CD14-positive monocyte (primary cell): ENCODE results near the gene MATCAP1. TPM values are rescaled to one million over a fixed set of nuclear protein-coding genes. Genes with fewer than 3 reads are reported as not detected.

Source experiments
- DNase-seq, 3 donors: peaks; one replicate each; pipeline ENCODE4 v3.0.0-alpha.2; 2011 to 2022
- H2AFZ ChIP-seq: 2 replicates; pipeline ENCODE4 v1.6.0; 2012; ENCODE audit warnings: mild to moderate bottlenecking, low read depth, low read length, inconsistent platforms; ENCODE audit not compliant: insufficient read depth, poor library complexity, severe bottlenecking
- H3K27ac ChIP-seq, 2 donors: 1 replicate in 1 of 2; 2 replicates in 1 of 2; pipeline ENCODE4 v1.5.1; 2012 to 2013; ENCODE audit warnings: low read length in 2 of 2, control low read depth in 1 of 2, inconsistent platforms in 1 of 2, low read depth in 1 of 2, mild to moderate bottlenecking in 1 of 2
- H3K27me3 ChIP-seq, 2 donors: one replicate each; pipeline versions ENCODE4 v1.6.0 to v1.6.1; 2011 to 2013; ENCODE audit warnings: low read length in 2 of 2; ENCODE audit not compliant: control insufficient read depth in 2 of 2, insufficient read depth in 2 of 2
- H3K36me3 ChIP-seq, 2 donors: replicated peaks in 1 of 2; 1 replicate in 1 of 2; 2 replicates in 1 of 2; pipeline versions ENCODE4 v1.5.1 to v1.6.1; 2012 to 2013; ENCODE audit warnings: low read length in 2 of 2, control low read depth in 1 of 2, inconsistent platforms in 1 of 2, mild to moderate bottlenecking in 1 of 2; ENCODE audit not compliant: insufficient read depth in 2 of 2, control insufficient read depth in 1 of 2
- H3K4me1 ChIP-seq, 2 donors: 1 replicate in 1 of 2; 2 replicates in 1 of 2; pipeline versions ENCODE4 v1.5.1 to v1.6.1; 2012 to 2013; ENCODE audit warnings: low read length in 2 of 2, control low read depth in 1 of 2, inconsistent platforms in 1 of 2, mild to moderate bottlenecking in 1 of 2, moderate library complexity in 1 of 2; ENCODE audit not compliant: insufficient read depth in 2 of 2, control insufficient read depth in 1 of 2
- H3K4me2 ChIP-seq: replicated peaks from 2 replicates; pipeline ENCODE3; 2012; ENCODE audit warnings: low read length, moderate library complexity, mild to moderate bottlenecking; ENCODE audit not compliant: poor library complexity, severe bottlenecking; ENCODE audit errors: extremely low read depth
- H3K4me3 ChIP-seq, 3 experiments: fragments of 200-600 bp in 1 of 3; sonication (generic) in 1 of 3; replicated peaks in 1 of 3; 1 replicate in 2 of 3; 2 replicates in 1 of 3; pipeline ENCODE4 v1.5.1; 2011 to 2013; ENCODE audit warnings: low read length in 3 of 3, mild to moderate bottlenecking in 3 of 3, control low read depth in 2 of 3, low read depth in 2 of 3, inconsistent platforms in 1 of 3, moderate library complexity in 1 of 3
- H3K79me2 ChIP-seq: 2 replicates; pipeline ENCODE4 v1.6.0; 2012; ENCODE audit warnings: mild to moderate bottlenecking, control low read depth, inconsistent platforms, low read length, moderate library complexity; ENCODE audit not compliant: insufficient read depth
- H3K9ac ChIP-seq: 2 replicates; pipeline ENCODE4 v1.6.0; 2017; ENCODE audit warnings: low read length, mild to moderate bottlenecking; ENCODE audit not compliant: insufficient read depth, poor library complexity, severe bottlenecking
- H3K9me3 ChIP-seq, 2 donors: replicated peaks in 1 of 2; 1 replicate in 1 of 2; 2 replicates in 1 of 2; pipeline versions ENCODE4 v1.5.1 to v1.6.1; 2012 to 2013; ENCODE audit warnings: low read length in 2 of 2, control low read depth in 1 of 2; ENCODE audit not compliant: control insufficient read depth in 1 of 2, insufficient read depth in 1 of 2
- H4K20me1 ChIP-seq: 2 replicates; pipeline ENCODE4 v1.6.0; 2012; ENCODE audit warnings: mild to moderate bottlenecking, low read length, control low read depth, moderate library complexity; ENCODE audit not compliant: insufficient read depth
- H3K27ac Mint-ChIP-seq, 7 donors: one replicate each; pipeline ENCODE4 v1.8.0; 2020; ENCODE audit warnings: mild to moderate bottlenecking in 7 of 7, mixed read lengths in 7 of 7, moderate library complexity in 6 of 7, inconsistent platforms in 2 of 7
- H3K27me3 Mint-ChIP-seq, 3 donors: one replicate each; pipeline ENCODE4 v1.8.0; 2021 to 2022; ENCODE audit warnings: low read depth in 3 of 3, mild to moderate bottlenecking in 3 of 3, mixed read lengths in 3 of 3, moderate library complexity in 3 of 3, inconsistent platforms in 1 of 3
- H3K36me3 Mint-ChIP-seq, 2 donors: one replicate each; pipeline ENCODE4 v1.8.0; 2020; ENCODE audit warnings: mixed read lengths in 2 of 2, inconsistent platforms in 1 of 2, mild to moderate bottlenecking in 1 of 2
- H3K4me1 Mint-ChIP-seq: one replicate; pipeline ENCODE4 v1.8.0; 2020; ENCODE audit warnings: mild to moderate bottlenecking, mixed read lengths
- H3K4me3 Mint-ChIP-seq, 2 donors: one replicate each; pipeline ENCODE4 v1.8.0; 2020; ENCODE audit warnings: mild to moderate bottlenecking in 2 of 2, mixed read lengths in 2 of 2, moderate library complexity in 1 of 2
- H3K9me3 Mint-ChIP-seq, 7 donors: one replicate each; pipeline ENCODE4 v1.8.0; 2020 to 2022; ENCODE audit warnings: mixed read lengths in 7 of 7, mild to moderate bottlenecking in 6 of 7, moderate library complexity in 6 of 7, inconsistent platforms in 2 of 7
- CTCF ChIP-seq: fragments of 200-600 bp; IDR thresholded peaks from one replicate; pipeline ENCODE4 v1.8.0; 2022; ENCODE audit warnings: antibody characterized with exemption, mild to moderate bottlenecking
- WGBS: methylation state at CpG from one replicate; pipeline ENCODE4 v1.1.5; 2013; ENCODE audit warnings: missing lambda C conversion rate; ENCODE audit not compliant: insufficient coverage; 5-methylcytosine and 5-hydroxymethylcytosine counted together
- intact Hi-C, 2 donors: fragments of 100-400 bp; cut with micrococcal nuclease; formaldehyde crosslinking; loops; one replicate each; pipeline versions ENCODE4 v1.15.0 to v1.15.1; 2023
- polyA plus RNA-seq, 3 donors: library from polyadenylated mRNA; depleted of rRNA in 1 of 3; unstranded in 2 of 3; stranded (reverse) in 1 of 3; fragments of 300-500 nt in 2 of 3; fragments of >200 nt in 1 of 3; fragmentation: Illumina TruSeq in 2 of 3; gene quantifications; 1 replicate in 2 of 3; 2 replicates in 1 of 3; pipeline ENCODE4 v1.2.3, GENCODE V29; 2012 to 2021

The MATCAP1 gene
- polyA plus RNA-seq, 3 donors, result 0.58 to 43.3 (median 0.99) TPM

- intact Hi-C loops, result no loop called here
- no peak for DNase-seq
- Mint-ChIP-seq H3K9me3 (peaks cover 0 to 2% (median 0%) of the 10 kb centered on the region in 7 donors), H3K4me3 (no peak overlapping the region), H3K27ac (peak overlapping the region in 2 of 7 donors; percentile 35 to 53), H3K4me1 (peaks cover 32% of the 10 kb centered on the region), H3K27me3 (peaks cover 0 to 6% (median 5%) of the 10 kb centered on the region in 3 donors), H3K36me3 (peaks cover 6 to 9% of the 10 kb centered on the region in 2 donors)
- peaks cover 19 to 21% of the 10 kb centered on the region in 2 donors for H3K4me1 ChIP-seq
- H3K9me3 ChIP-seq, result no peaks in the 10 kb centered on the region
- no peaks in the 10 kb centered on the region for H4K20me1 ChIP-seq
- no peak overlapping the region for H3K27ac ChIP-seq
- no peaks in the 10 kb centered on the region for H3K36me3 ChIP-seq
- no peak overlapping the region for H3K4me3 ChIP-seq
- no peaks in the 10 kb centered on the region for H3K79me2 ChIP-seq
- no peak overlapping the region for H3K4me2 ChIP-seq
- WGBS, result 70% methylated on average over 4 of the region's 5 CpGs
- TF ChIP-seq CTCF, result no peak
- H3K9ac ChIP-seq, result no peak overlapping the region
- H3K27me3 ChIP-seq, result no peaks in the 10 kb centered on the region
- no peak overlapping the region for H2AFZ ChIP-seq
Measured at GRCh38 chr16:67215706-67216105, 31.9 kb upstream of the MATCAP1 start.

DNA sequence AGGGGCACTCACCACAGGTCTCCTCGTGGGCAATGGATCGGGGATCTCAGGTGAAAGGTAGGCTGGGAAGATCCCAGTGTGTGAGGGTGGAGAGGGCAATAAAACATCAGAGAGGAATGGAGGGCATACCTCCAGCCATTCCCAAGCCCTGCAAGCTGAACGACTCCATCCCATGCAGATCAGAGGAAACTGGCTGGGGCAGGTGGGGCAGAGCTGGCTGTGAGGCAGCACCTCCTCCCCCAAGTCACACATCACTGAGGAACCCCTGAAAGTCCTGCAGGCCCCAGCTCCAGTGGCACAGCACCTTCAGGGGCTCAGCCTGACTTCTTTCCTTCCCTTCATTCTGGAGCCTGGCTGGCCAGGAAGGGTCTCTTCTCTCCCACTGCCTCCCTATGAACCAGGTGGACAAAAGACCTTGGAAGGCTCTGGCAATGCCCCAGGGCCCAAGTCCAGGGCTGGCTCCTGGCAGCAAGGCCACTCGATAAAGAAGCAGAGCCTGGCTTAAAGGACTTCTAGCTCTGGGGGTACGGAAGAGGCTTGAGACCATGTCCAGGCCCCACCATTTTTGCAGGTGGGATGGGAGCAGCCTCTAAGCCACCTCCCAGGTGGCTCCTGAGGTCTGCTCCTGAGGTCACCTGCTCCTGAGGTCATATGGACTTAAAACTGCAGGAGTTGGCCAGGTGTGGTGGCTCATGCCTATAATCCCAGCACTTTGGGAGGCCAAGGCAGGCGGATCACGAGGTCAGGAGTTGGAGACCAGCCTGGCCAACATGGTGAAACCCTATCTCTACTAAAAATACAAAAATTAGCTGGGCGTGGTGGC is 29.6 kb upstream of the MATCAP1 start:
- no peaks in the 10 kb centered on the region for H3K9me3 Mint-ChIP-seq
- Histone ChIP-seq H3K4me1 (peaks cover 19 to 21% of the 10 kb centered on the region in 2 donors), H3K9ac (no peak overlapping the region), H4K20me1 (no peaks in the 10 kb centered on the region), H3K36me3 (no peaks in the 10 kb centered on the region), H3K27ac (no peak overlapping the region), H3K27me3 (no peaks in the 10 kb centered on the region), H3K79me2 (no peaks in the 10 kb centered on the region), H2AFZ (no peak overlapping the region), H3K9me3 (no peaks in the 10 kb centered on the region), H3K4me3 (no peak overlapping the region), H3K4me2 (no peak overlapping the region)
- WGBS, result 90% methylated on average over 3 of the region's 8 CpGs
- H3K4me3 Mint-ChIP-seq, result no peak overlapping the region
- peaks cover 6 to 7% of the 10 kb centered on the region in 2 donors for H3K36me3 Mint-ChIP-seq
- peaks cover 32% of the 10 kb centered on the region for H3K4me1 Mint-ChIP-seq
- H3K27me3 Mint-ChIP-seq, result peaks cover 0 to 11% (median 7%) of the 10 kb centered on the region in 3 donors
- no peak for DNase-seq
- peak overlapping the region in 1 of 7 donors; percentile 59 for H3K27ac Mint-ChIP-seq
- TF ChIP-seq CTCF, result no peak
- intact Hi-C loops, result no loop called here
